ENCODE measurements around the gene MAGEA10.
"Not testable (repeated sequence)": the region's sequence is repeated elsewhere in the genome, so short reads cannot be mapped to it uniquely, and the experiment has no call there.

MAGEA10 gene

GRCh38 chrX:152138388-152138784 is at the start of gene MAGEA10:
Gene MAGEA10 (minus strand): TSS chrX:152138577. CDS start chrX:152135620, 2,957 bp downstream.
- no peak for DNase-seq (ENCODE audit: low read depth in 2 of 2)

- no peak for DNase-seq (ENCODE audit: low read depth in 2 of 2)
Observed at GRCh38 chrX:152177497-152178269, 39.3 kb upstream of the MAGEA10 start.

- no peak for DNase-seq (ENCODE audit: low read depth in 2 of 2)
Observed at GRCh38 chrX:152177052-152177451, 38.7 kb upstream of the MAGEA10 start.

GRCh38 chrX:152175892-152176291 is 37.5 kb upstream of the MAGEA10 start:
- not testable (repeated sequence) for DNase-seq (ENCODE audit: low read depth in 2 of 2)

- not testable (repeated sequence) for DNase-seq (ENCODE audit: low read depth in 2 of 2)
Observed at GRCh38 chrX:152173923-152174322, 35.5 kb upstream of the MAGEA10 start.

- no peak for DNase-seq (ENCODE audit: low read depth in 2 of 2)
Observed at GRCh38 chrX:152170621-152171020, 32.2 kb upstream of the MAGEA10 start.

GRCh38 chrX:152165033-152165743 is 26.8 kb upstream of the MAGEA10 start:
- no peak for DNase-seq (ENCODE audit: low read depth in 2 of 2)

- no peak for DNase-seq (ENCODE audit: low read depth in 2 of 2)
Observed at GRCh38 chrX:152157042-152157441, 18.7 kb upstream of the MAGEA10 start.

- DNase-seq (ENCODE audit: low read depth in 2 of 2), result no peak
Observed at GRCh38 chrX:152155766-152156310, 17.5 kb upstream of the MAGEA10 start.

GRCh38 chrX:152154050-152154449 is 15.7 kb upstream of the MAGEA10 start:
- no peak for DNase-seq (ENCODE audit: low read depth in 2 of 2)

- no peak for DNase-seq (ENCODE audit: low read depth in 2 of 2)
Observed at GRCh38 chrX:152151256-152151655, 12.9 kb upstream of the MAGEA10 start.

- no peak for DNase-seq (ENCODE audit: low read depth in 2 of 2)
Observed at GRCh38 chrX:152149648-152150047, 11.3 kb upstream of the MAGEA10 start.

GRCh38 chrX:152139589-152139988 is 1.2 kb upstream of the MAGEA10 start:
- no peak for DNase-seq (ENCODE audit: low read depth in 2 of 2)

- no peak for DNase-seq (ENCODE audit: low read depth in 2 of 2)
Observed at GRCh38 chrX:152137771-152138387, 498 bp downstream of the MAGEA10 start.

- no peak for DNase-seq (ENCODE audit: low read depth in 2 of 2)
Observed at GRCh38 chrX:152136312-152136711, 2.1 kb downstream of the MAGEA10 start.

- DNase-seq (ENCODE audit: low read depth in 2 of 2), result no peak
Observed at GRCh38 chrX:152131525-152131924, 6.9 kb downstream of the MAGEA10 start.

GRCh38 chrX:152129069-152129844 is 9.1 kb downstream of the MAGEA10 start:
- not testable (repeated sequence) for DNase-seq (ENCODE audit: low read depth in 2 of 2)

GRCh38 chrX:152117305-152117704 is 21.1 kb downstream of the MAGEA10 start:
- no peak for DNase-seq (ENCODE audit: low read depth in 2 of 2)

GRCh38 chrX:152108527-152108926 is 29.9 kb downstream of the MAGEA10 start:
- no peak for DNase-seq (ENCODE audit: low read depth in 2 of 2)

GRCh38 chrX:152103866-152104265 is 34.5 kb downstream of the MAGEA10 start:
- DNase-seq (ENCODE audit: low read depth in 2 of 2), result no peak

GRCh38 chrX:152086141-152086540 is 52.2 kb downstream of the MAGEA10 start:
- no peak for DNase-seq (ENCODE audit: low read depth in 2 of 2)

All from activated CD8-positive, alpha-beta memory T cell treated with anti-CD3 and anti-CD28 coated beads for 4 hours (primary cell).